ENCODE data around the gene CAMSAP3.
A peak's percentile ranks its signal among the peaks of the same experiment; 100 is the strongest.

CAMSAP3 gene

GRCh38 chr19:7625763-7626372, 30.2 kb downstream of the CAMSAP3 start:
- no peak overlapping the region for H3K9ac ChIP-seq (ENCODE audit: low read depth, low read length)
- H3K9me3 ChIP-seq (ENCODE audit: insufficient read depth, low read length, severe bottlenecking): no peaks in the 10 kb centered on the region
- peaks cover 52% of the 10 kb centered on the region for H3K79me2 ChIP-seq (ENCODE audit: insufficient read depth, low read length)
- peaks cover 48% of the 10 kb centered on the region for H4K20me1 ChIP-seq (ENCODE audit: insufficient read depth, low read length)
- no peaks in the 10 kb centered on the region for H3K27me3 ChIP-seq (ENCODE audit: insufficient read depth, low read length, poor library complexity)
- ATAC-seq (ENCODE audit: insufficient read depth, low read depth) (no peak), DNase-seq (no peak)
- H2AFZ ChIP-seq (ENCODE audit: low read depth, low read length): no peak overlapping the region
- peaks cover 33% of the 10 kb centered on the region for H3K4me1 ChIP-seq (ENCODE audit: insufficient read depth, low read length)
- H3K4me3 ChIP-seq (ENCODE audit: low read depth in 1 of 2, low read length in 2 of 2): no peak overlapping the region
- no peak overlapping the region for H3K4me2 ChIP-seq (ENCODE audit: insufficient read depth, low read length)
- H3K36me3 ChIP-seq (ENCODE audit: insufficient read depth, low read length): peaks cover 67% of the 10 kb centered on the region
- TF ChIP-seq CTCF (IDR thresholded peaks at IDR 0.05; ENCODE audit: borderline replicate concordance, extremely low read depth, low read length, poor library complexity, severe bottlenecking) (no peak), EZH2 (IDR thresholded peaks at IDR 0.05; ENCODE audit: borderline replicate concordance, low read depth, low read length, severe bottlenecking) (no peak)
- H3K27ac ChIP-seq (ENCODE audit: low read length): no peak overlapping the region

DNA sequence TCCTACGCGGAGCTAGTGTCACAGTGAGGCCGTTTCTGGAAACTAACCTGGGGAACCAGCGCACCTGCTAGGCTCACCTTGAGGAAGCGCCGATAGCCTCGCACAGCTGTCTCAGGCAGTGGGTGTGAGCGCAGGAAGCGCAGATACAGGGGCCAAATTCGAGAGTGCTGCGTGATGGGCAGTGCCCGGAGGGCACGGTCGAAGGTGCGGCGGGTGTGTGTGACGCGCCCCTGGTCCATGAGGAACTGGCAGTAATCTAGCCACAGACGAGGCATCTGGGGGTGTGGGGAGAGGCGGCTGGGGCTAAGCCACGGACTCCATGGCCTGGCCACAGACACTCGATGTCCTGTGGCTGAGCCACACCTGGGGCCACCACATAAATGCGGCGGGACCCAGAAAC, 31.5 kb downstream of the CAMSAP3 start:
- H4K20me1 ChIP-seq (ENCODE audit: insufficient read depth, low read length): peaks cover 52% of the 10 kb centered on the region
- no peak overlapping the region for H3K4me3 ChIP-seq (ENCODE audit: low read depth in 1 of 2, low read length in 2 of 2)
- H3K4me1 ChIP-seq (ENCODE audit: insufficient read depth, low read length): peaks cover 43% of the 10 kb centered on the region
- peak overlapping the region; percentile 96; the same call in 1 of the 2 replicates for H3K4me2 ChIP-seq (ENCODE audit: insufficient read depth, low read length)
- H3K27ac ChIP-seq (ENCODE audit: low read length): no peak overlapping the region
- DNase-seq (no peak), ATAC-seq (ENCODE audit: insufficient read depth, low read depth) (no peak)
- TF ChIP-seq EZH2 (IDR thresholded peaks at IDR 0.05; ENCODE audit: borderline replicate concordance, low read depth, low read length, severe bottlenecking) (no peak), CTCF (IDR thresholded peaks at IDR 0.05; ENCODE audit: borderline replicate concordance, extremely low read depth, low read length, poor library complexity, severe bottlenecking) (no peak)
- H3K9ac ChIP-seq (ENCODE audit: low read depth, low read length): no peak overlapping the region
- H3K79me2 ChIP-seq (ENCODE audit: insufficient read depth, low read length): peaks cover 62% of the 10 kb centered on the region
- H3K9me3 ChIP-seq (ENCODE audit: insufficient read depth, low read length, severe bottlenecking): no peaks in the 10 kb centered on the region
- H3K27me3 ChIP-seq (ENCODE audit: insufficient read depth, low read length, poor library complexity): no peaks in the 10 kb centered on the region
- H3K36me3 ChIP-seq (ENCODE audit: insufficient read depth, low read length): peaks cover 61% of the 10 kb centered on the region
- no peak overlapping the region for H2AFZ ChIP-seq (ENCODE audit: low read depth, low read length)

DNA sequence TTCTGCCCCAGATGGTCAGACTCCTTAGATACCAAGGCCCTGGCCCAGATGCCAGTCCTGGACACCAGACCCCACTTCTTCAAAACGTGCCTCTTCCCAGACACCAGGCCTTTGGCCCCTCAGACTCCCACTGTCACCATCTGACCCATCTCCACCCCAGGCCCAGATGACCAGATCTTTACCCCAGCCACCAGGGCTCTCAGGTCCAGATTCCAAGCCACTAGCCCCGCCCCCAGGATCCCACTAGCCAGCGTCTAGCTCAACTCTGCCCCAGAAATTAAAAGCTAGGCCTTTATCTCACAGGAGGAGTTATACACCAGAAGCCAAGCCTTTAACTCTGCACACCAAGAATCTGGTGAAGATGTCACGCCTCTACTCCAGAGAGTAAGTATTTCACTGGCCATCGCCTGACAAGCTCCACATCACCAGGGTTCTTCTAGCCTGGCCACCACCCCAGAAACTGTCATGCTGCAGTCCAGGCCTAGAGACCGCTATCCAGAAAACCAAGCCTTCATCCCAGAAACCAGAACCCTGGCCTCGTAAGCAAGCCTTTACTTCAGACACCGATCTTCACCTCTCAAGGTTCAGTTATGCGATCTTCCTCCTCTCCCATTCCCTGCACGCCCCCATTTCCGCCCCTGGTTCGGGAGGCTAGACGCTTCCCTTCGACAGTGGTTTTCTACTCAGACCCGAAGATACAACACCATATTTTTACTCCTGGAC, 33.1 kb downstream of the CAMSAP3 start:
- Histone ChIP-seq H3K4me2 (ENCODE audit: insufficient read depth, low read length) (peak overlapping the region; percentile 96), H3K36me3 (ENCODE audit: insufficient read depth, low read length) (peaks cover 52% of the 10 kb centered on the region), H3K27me3 (ENCODE audit: insufficient read depth, low read length, poor library complexity) (no peaks in the 10 kb centered on the region), H3K9me3 (ENCODE audit: insufficient read depth, low read length, severe bottlenecking) (no peaks in the 10 kb centered on the region), H2AFZ (ENCODE audit: low read depth, low read length) (peak overlapping the region; percentile 72), H3K4me3 (ENCODE audit: low read depth in 1 of 2, low read length in 2 of 2) (peak overlapping the region; percentile 69 to 83), H4K20me1 (ENCODE audit: insufficient read depth, low read length) (peaks cover 45% of the 10 kb centered on the region), H3K9ac (ENCODE audit: low read depth, low read length) (peak overlapping the region; percentile 76), H3K4me1 (ENCODE audit: insufficient read depth, low read length) (peaks cover 43% of the 10 kb centered on the region), H3K27ac (ENCODE audit: low read length) (peak overlapping the region; percentile 76), H3K79me2 (ENCODE audit: insufficient read depth, low read length) (peaks cover 63% of the 10 kb centered on the region)
- TF ChIP-seq EZH2 (IDR thresholded peaks at IDR 0.05; ENCODE audit: borderline replicate concordance, low read depth, low read length, severe bottlenecking): no peak
- no peak for TF ChIP-seq CTCF (IDR thresholded peaks at IDR 0.05; ENCODE audit: borderline replicate concordance, extremely low read depth, low read length, poor library complexity, severe bottlenecking)
- DNase-seq: no peak
- ATAC-seq (ENCODE audit: insufficient read depth, low read depth): no peak

Measured in DND-41 (cell line).